DND-41 (cell line): ENCODE results near the gene CHIT1.

ENCODE experiments used
- ATAC-seq: fragments of 200-7000 bp; cut with Tn5 transposase; 3 replicates; pipeline ENCODE4 v1.9.1; 2021; ENCODE audit warnings: low read depth; ENCODE audit not compliant: insufficient read depth
- DNase-seq: peaks from one replicate; pipeline ENCODE4 v3.0.0-alpha.2; 2020
- H2AFZ ChIP-seq: 2 replicates; pipeline ENCODE4 v1.6.0; 2012; ENCODE audit warnings: low read depth, low read length
- H3K27ac ChIP-seq: 2 replicates; pipeline ENCODE4 v1.5.1; 2012; ENCODE audit warnings: low read length, inconsistent platforms
- H3K27me3 ChIP-seq: fragments of 200-600 bp; sonication (generic); 2 replicates; pipeline ENCODE4 v1.6.0; 2012; ENCODE audit warnings: low read length, mild to moderate bottlenecking, inconsistent platforms; ENCODE audit not compliant: insufficient read depth, poor library complexity
- H3K36me3 ChIP-seq: 2 replicates; pipeline ENCODE4 v1.5.1; 2012; ENCODE audit warnings: low read length, inconsistent platforms; ENCODE audit not compliant: insufficient read depth
- H3K4me1 ChIP-seq: 2 replicates; pipeline ENCODE4 v1.5.1; 2012; ENCODE audit warnings: mild to moderate bottlenecking, low read length; ENCODE audit not compliant: insufficient read depth
- H3K4me2 ChIP-seq: 2 replicates; pipeline ENCODE4 v1.6.0; 2012; ENCODE audit warnings: mild to moderate bottlenecking, moderate library complexity, low read length, inconsistent platforms; ENCODE audit not compliant: insufficient read depth
- H3K4me3 ChIP-seq, 2 experiments: fragments of 200-600 bp in 1 of 2; shearing (Covaris generic) in 1 of 2; 2 replicates each; pipeline ENCODE4 v1.5.1; 2012 to 2016; ENCODE audit warnings: inconsistent platforms in 2 of 2, low read length in 2 of 2, mild to moderate bottlenecking in 2 of 2, low read depth in 1 of 2, moderate library complexity in 1 of 2
- H3K79me2 ChIP-seq: 2 replicates; pipeline ENCODE4 v1.6.0; 2012; ENCODE audit warnings: low read length, inconsistent platforms; ENCODE audit not compliant: insufficient read depth
- H3K9ac ChIP-seq: 2 replicates; pipeline ENCODE4 v1.6.0; 2012; ENCODE audit warnings: low read depth, mild to moderate bottlenecking, inconsistent platforms, low read length, moderate library complexity
- H3K9me3 ChIP-seq: 2 replicates; pipeline ENCODE4 v1.5.1; 2012; ENCODE audit warnings: low read length, moderate library complexity, mild to moderate bottlenecking, inconsistent platforms; ENCODE audit not compliant: insufficient read depth, severe bottlenecking
- H4K20me1 ChIP-seq: 2 replicates; pipeline ENCODE4 v1.6.0; 2012; ENCODE audit warnings: low read length; ENCODE audit not compliant: insufficient read depth
- CTCF ChIP-seq: IDR thresholded peaks from 2 replicates; pipeline ENCODE4 v1.5.1; 2012; ENCODE audit warnings: borderline replicate concordance, low read length, moderate library complexity, mild to moderate bottlenecking; ENCODE audit not compliant: poor library complexity, severe bottlenecking; ENCODE audit errors: extremely low read depth
- EZH2 ChIP-seq: IDR thresholded peaks from 3 replicates; pipeline ENCODE4 v1.6.1; 2012; ENCODE audit warnings: borderline replicate concordance, low read depth, mild to moderate bottlenecking, moderate library complexity, low read length, inconsistent platforms; ENCODE audit not compliant: severe bottlenecking

Gene CHIT1

GRCh38 chr1:203178083-203178482 is 51.4 kb downstream of the CHIT1 start:
- H3K27me3 ChIP-seq, result peaks cover 21% of the 10 kb centered on the region
- H2AFZ ChIP-seq, result no peak overlapping the region
- H3K27ac ChIP-seq, result no peak overlapping the region
- no peaks in the 10 kb centered on the region for H3K36me3 ChIP-seq
- no peaks in the 10 kb centered on the region for H3K79me2 ChIP-seq
- H3K4me3 ChIP-seq, result no peak overlapping the region
- H3K4me2 ChIP-seq, result no peak overlapping the region
- no peaks in the 10 kb centered on the region for H3K9me3 ChIP-seq
- no peak for ATAC-seq
- TF ChIP-seq CTCF (no peak), EZH2 (no peak)
- no peak for DNase-seq
- H4K20me1 ChIP-seq, result peaks cover 5% of the 10 kb centered on the region; the same call in 1 of the 2 replicates
- no peak overlapping the region for H3K9ac ChIP-seq
- H3K4me1 ChIP-seq, result no peaks in the 10 kb centered on the region

- TF ChIP-seq EZH2 (no peak), CTCF (no peak)
- H3K4me2 ChIP-seq, result no peak overlapping the region
- ATAC-seq, result no peak
These were observed 51.9 kb downstream of the CHIT1 start for GRCh38 chr1:203177470-203178039.

GRCh38 chr1:203177036-203177405 is 52.5 kb downstream of the CHIT1 start:
- H3K27ac ChIP-seq, result no peak overlapping the region
- H3K4me3 ChIP-seq, result no peak overlapping the region
- no peak overlapping the region for H3K4me2 ChIP-seq
- no peak overlapping the region for H3K9ac ChIP-seq
- H4K20me1 ChIP-seq, result peaks cover 6% of the 10 kb centered on the region
- no peaks in the 10 kb centered on the region for H3K79me2 ChIP-seq
- no peak for ATAC-seq
- H3K27me3 ChIP-seq, result peaks cover 21% of the 10 kb centered on the region
- H3K9me3 ChIP-seq, result no peaks in the 10 kb centered on the region
- H3K4me1 ChIP-seq, result no peaks in the 10 kb centered on the region
- H2AFZ ChIP-seq, result no peak overlapping the region
- no peaks in the 10 kb centered on the region for H3K36me3 ChIP-seq
- TF ChIP-seq EZH2 (no peak), CTCF (no peak)
- DNase-seq, result no peak

More at GRCh38 chr1:203177470-203178039, 51.9 kb downstream of the CHIT1 start:
- Histone ChIP-seq H3K4me1 (no peaks in the 10 kb centered on the region), H3K27me3 (peaks cover 21% of the 10 kb centered on the region), H3K36me3 (no peaks in the 10 kb centered on the region), H3K27ac (no peak overlapping the region), H3K4me3 (no peak overlapping the region), H2AFZ (no peak overlapping the region), H3K79me2 (no peaks in the 10 kb centered on the region), H3K9ac (no peak overlapping the region), H4K20me1 (peaks cover 6% of the 10 kb centered on the region), H3K9me3 (no peaks in the 10 kb centered on the region)
- DNase-seq, result no peak
